Natural killer cell (primary cell): ENCODE measurements around the gene TBC1D19. TPM values are rescaled to one million over a fixed set of nuclear protein-coding genes. Genes with fewer than 3 reads are reported as not detected.

Experiments used
- ATAC-seq, 3 donors: fragments of 150-1000 bp in 2 of 3; fragments of 200-7000 bp in 1 of 3; cut with Tn5 transposase; 1 replicate in 1 of 3; 2 replicates in 2 of 3; pipeline ENCODE4 v1.10.0; 2021; ENCODE audit warnings: mild to moderate bottlenecking in 2 of 3, moderate library complexity in 2 of 3
- DNase-seq, 2 donors: peaks; one replicate each; pipeline versions ENCODE4 v3.0.0 to v3.0.0-alpha.2; 2013 to 2021; ENCODE audit warnings: mixed read lengths in 1 of 2
- H3K27ac ChIP-seq: one replicate; pipeline ENCODE4 v1.5.1; 2013; ENCODE audit warnings: mild to moderate bottlenecking, low read length
- H3K27me3 ChIP-seq: one replicate; pipeline ENCODE4 v1.6.1; 2013; ENCODE audit warnings: low read length; ENCODE audit not compliant: control insufficient read depth, insufficient read depth
- H3K36me3 ChIP-seq: one replicate; pipeline ENCODE4 v1.6.1; 2013; ENCODE audit warnings: low read length; ENCODE audit not compliant: control insufficient read depth, insufficient read depth
- H3K4me1 ChIP-seq: one replicate; pipeline ENCODE4 v1.6.1; 2013; ENCODE audit warnings: low read length; ENCODE audit not compliant: control insufficient read depth, insufficient read depth
- H3K4me3 ChIP-seq: one replicate; pipeline ENCODE4 v1.5.1; 2013; ENCODE audit warnings: low read length
- H3K9me3 ChIP-seq: one replicate; pipeline ENCODE4 v1.6.1; 2013; ENCODE audit warnings: low read length; ENCODE audit not compliant: control insufficient read depth, insufficient read depth
- H3K27ac Mint-ChIP-seq, 2 donors: one replicate each; pipeline ENCODE4 v1.8.0; 2022; ENCODE audit warnings: mild to moderate bottlenecking in 2 of 2, mixed read lengths in 2 of 2, moderate library complexity in 1 of 2
- H3K27me3 Mint-ChIP-seq, 2 donors: one replicate each; pipeline ENCODE4 v1.8.0; 2022; ENCODE audit warnings: low read depth in 2 of 2, mixed read lengths in 2 of 2
- H3K36me3 Mint-ChIP-seq: one replicate; pipeline ENCODE4 v1.8.0; 2022; ENCODE audit warnings: mixed read lengths
- H3K4me1 Mint-ChIP-seq, 2 donors: one replicate each; pipeline ENCODE4 v1.8.0; 2022; ENCODE audit warnings: mixed read lengths in 2 of 2
- H3K4me3 Mint-ChIP-seq: one replicate; pipeline ENCODE4 v1.8.0; 2022; ENCODE audit warnings: mild to moderate bottlenecking, moderate library complexity, mixed read lengths
- H3K9me3 Mint-ChIP-seq, 2 donors: one replicate each; pipeline ENCODE4 v1.8.0; 2022; ENCODE audit warnings: mixed read lengths in 2 of 2
- CTCF ChIP-seq: fragments of 200-600 bp; IDR thresholded peaks from one replicate; pipeline ENCODE4 v1.8.0; 2022; ENCODE audit warnings: antibody characterized with exemption
- WGBS: methylation state at CpG from one replicate; pipeline ENCODE4 v1.1.7; 2013; ENCODE audit warnings: missing lambda C conversion rate; ENCODE audit not compliant: insufficient coverage; 5-methylcytosine and 5-hydroxymethylcytosine counted together
- intact Hi-C: fragments of 100-400 bp; cut with micrococcal nuclease; formaldehyde crosslinking; loops from one replicate; pipeline ENCODE4 v1.14.2; 2022
- total RNA-seq, 4 donors: library from RNA; stranded (reverse); fragments of 120-200 nt in 1 of 4; gene quantifications; one replicate each; pipeline versions ENCODE4 v1.2.3 to v1.2.4, GENCODE V29; 2013 to 2022

The TBC1D19 gene
- total RNA-seq, 3 donors from 2014 or later (not counting 1 experiment from before 2014, with no cell fraction given), result 13.0 to 21.3 (median 16.8) TPM

DNA sequence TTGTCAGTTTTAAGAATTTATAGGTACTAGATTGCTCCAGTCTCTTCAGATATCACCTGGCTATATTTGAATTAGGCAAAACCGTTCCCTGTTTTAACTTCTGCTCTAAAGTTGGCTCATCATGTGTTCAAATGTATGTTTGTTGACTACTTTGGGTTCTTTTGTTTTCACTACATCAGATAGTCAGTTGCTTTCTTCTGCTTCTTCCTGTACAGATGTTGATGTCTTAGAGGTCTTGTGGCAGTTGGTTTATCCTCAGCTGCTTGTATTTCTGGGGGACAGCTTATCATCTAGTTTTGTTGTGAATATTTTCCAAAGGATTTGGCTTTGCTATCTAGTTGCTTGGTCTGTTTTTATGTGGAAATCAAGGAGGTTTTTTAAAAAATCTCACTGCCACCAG, 28.0 kb downstream of the TBC1D19 start:
- Histone ChIP-seq H3K4me3 (no peak overlapping the region), H3K4me1 (peaks cover 2% of the 10 kb centered on the region), H3K27me3 (no peaks in the 10 kb centered on the region), H3K9me3 (no peaks in the 10 kb centered on the region), H3K36me3 (no peaks in the 10 kb centered on the region), H3K27ac (no peak overlapping the region)
- 75% methylated on average over 1 of the region's 1 CpG for WGBS
- H3K36me3 Mint-ChIP-seq, result peaks cover 5% of the 10 kb centered on the region
- peaks cover 59 to 60% of the 10 kb centered on the region in 2 donors for H3K4me1 Mint-ChIP-seq
- peak overlapping the region; percentile 39 for H3K4me3 Mint-ChIP-seq
- no peaks in the 10 kb centered on the region for H3K9me3 Mint-ChIP-seq
- no peak for TF ChIP-seq CTCF
- intact Hi-C loops, result no loop called here
- ATAC-seq (no peak), DNase-seq (no peak)
- no peaks in the 10 kb centered on the region for H3K27me3 Mint-ChIP-seq
- peak overlapping the region; percentile 62 to 82 for H3K27ac Mint-ChIP-seq

- no CpG with 5 or more reads among the region's 1 CpG for WGBS
- Histone ChIP-seq H3K4me1 (peaks cover 2% of the 10 kb centered on the region), H3K9me3 (no peaks in the 10 kb centered on the region), H3K27ac (peak overlapping the region; percentile 30), H3K4me3 (no peak overlapping the region), H3K27me3 (no peaks in the 10 kb centered on the region), H3K36me3 (no peaks in the 10 kb centered on the region)
- Mint-ChIP-seq H3K27ac (peak overlapping the region; percentile 62 to 91), H3K4me1 (peaks cover 51 to 60% of the 10 kb centered on the region in 2 donors), H3K36me3 (peaks cover 5% of the 10 kb centered on the region), H3K4me3 (peak overlapping the region; percentile 77), H3K9me3 (no peaks in the 10 kb centered on the region), H3K27me3 (no peaks in the 10 kb centered on the region)
- no peak for TF ChIP-seq CTCF
- no peak for ATAC-seq
- intact Hi-C loops, result no loop called here
- peak in 1 of 2 donors; percentile 6 for DNase-seq
Measured at GRCh38 chr4:26613237-26613636, 29.4 kb downstream of the TBC1D19 start.

- H3K4me1 Mint-ChIP-seq, result peaks cover 46 to 55% of the 10 kb centered on the region in 2 donors
- no peaks in the 10 kb centered on the region for H3K27me3 Mint-ChIP-seq
- intact Hi-C loops, result no loop called here
- H3K27ac Mint-ChIP-seq, result peak overlapping the region; percentile 62 to 91
- no peak for DNase-seq
- no peaks in the 10 kb centered on the region for H3K9me3 ChIP-seq
- H3K36me3 ChIP-seq, result no peaks in the 10 kb centered on the region
- H3K4me3 ChIP-seq, result no peak overlapping the region
- H3K4me1 ChIP-seq, result peaks cover 2% of the 10 kb centered on the region
- H3K36me3 Mint-ChIP-seq, result peaks cover 5% of the 10 kb centered on the region
- no peak for TF ChIP-seq CTCF
- H3K27ac ChIP-seq, result peak overlapping the region; percentile 30
- peak overlapping the region; percentile 77 for H3K4me3 Mint-ChIP-seq
- WGBS, result 95% methylated on average over 3 of the region's 3 CpGs
- H3K9me3 Mint-ChIP-seq, result no peaks in the 10 kb centered on the region
- no peak for ATAC-seq
- H3K27me3 ChIP-seq, result no peaks in the 10 kb centered on the region
Measured at GRCh38 chr4:26613735-26614134, 29.9 kb downstream of the TBC1D19 start.

GRCh38 chr4:26619784-26620183, 35.9 kb downstream of the TBC1D19 start:
- no peaks in the 10 kb centered on the region for H3K27me3 ChIP-seq
- H3K9me3 ChIP-seq, result no peaks in the 10 kb centered on the region
- H3K27ac ChIP-seq, result no peak overlapping the region
- DNase-seq (no peak), ATAC-seq (no peak)
- H3K27me3 Mint-ChIP-seq, result no peaks in the 10 kb centered on the region
- no peak for TF ChIP-seq CTCF
- peaks cover 5% of the 10 kb centered on the region for H3K36me3 Mint-ChIP-seq
- H3K4me3 ChIP-seq, result no peak overlapping the region
- H3K4me1 Mint-ChIP-seq, result peaks cover 4 to 20% of the 10 kb centered on the region in 2 donors
- intact Hi-C loops, result no loop called here
- H3K4me1 ChIP-seq, result no peaks in the 10 kb centered on the region
- H3K4me3 Mint-ChIP-seq, result no peak overlapping the region
- no peak overlapping the region for H3K27ac Mint-ChIP-seq
- H3K36me3 ChIP-seq, result no peaks in the 10 kb centered on the region
- H3K9me3 Mint-ChIP-seq, result no peaks in the 10 kb centered on the region
